Keratinocyte (primary cell): ENCODE results near the gene URB2. TPM values are rescaled to one million over a fixed set of nuclear protein-coding genes. Genes with fewer than 3 reads are reported as not detected.

Source experiments
- DNase-seq: peaks from one replicate; pipeline ENCODE4 v3.0.0-alpha.2; 2011; ENCODE audit warnings: low read depth, missing footprints, low spot score
- FAIRE-seq: peaks from 2 replicates; lab custom pipeline; 2011; peaks lifted over from hg19 to GRCh38; lab: Jason Lieb, UNC
- H2AFZ ChIP-seq: 2 replicates; pipeline ENCODE4 v1.6.0; 2012; ENCODE audit warnings: low read length, control low read depth, inconsistent platforms; ENCODE audit not compliant: control insufficient read depth
- H3K27ac ChIP-seq: 2 replicates; pipeline ENCODE4 v1.5.1; 2011; ENCODE audit warnings: low read length; ENCODE audit not compliant: control insufficient read depth, insufficient read depth
- H3K27me3 ChIP-seq: 3 replicates; pipeline ENCODE4 v1.6.0; 2011; ENCODE audit warnings: low read length; ENCODE audit not compliant: control insufficient read depth, insufficient read depth; ENCODE audit errors: extremely low read depth
- H3K36me3 ChIP-seq, 2 experiments: 2 replicates in 1 of 2; 3 replicates in 1 of 2; pipeline ENCODE4 v1.5.1; 2011; ENCODE audit warnings: low read length in 2 of 2, mild to moderate bottlenecking in 1 of 2; ENCODE audit not compliant: control insufficient read depth in 2 of 2, insufficient read depth in 2 of 2; ENCODE audit errors: extremely low read depth in 1 of 2
- H3K4me1 ChIP-seq: 3 replicates; pipeline ENCODE4 v1.5.1; 2011; ENCODE audit warnings: low read length; ENCODE audit not compliant: control insufficient read depth, insufficient read depth; ENCODE audit errors: extremely low read depth
- H3K4me2 ChIP-seq: 3 replicates; pipeline ENCODE4 v1.6.0; 2011; ENCODE audit warnings: low read depth, low read length; ENCODE audit not compliant: control insufficient read depth, insufficient read depth; ENCODE audit errors: extremely low read depth
- H3K4me3 ChIP-seq, 3 experiments: fragments of 200-600 bp in 1 of 3; sonication (generic) in 1 of 3; 2 replicates in 2 of 3; 3 replicates in 1 of 3; pipeline ENCODE4 v1.5.1; 2011 to 2016; ENCODE audit warnings: low read length in 3 of 3, mild to moderate bottlenecking in 3 of 3, control low read depth in 2 of 3, inconsistent platforms in 1 of 3, low read depth in 1 of 3, mixed read lengths in 1 of 3, mixed run types in 1 of 3, moderate library complexity in 1 of 3; ENCODE audit not compliant: control insufficient read depth in 2 of 3, insufficient read depth in 2 of 3; ENCODE audit errors: extremely low read depth in 1 of 3
- H3K79me2 ChIP-seq: 2 replicates; pipeline ENCODE4 v1.6.0; 2012; ENCODE audit warnings: low read length; ENCODE audit not compliant: control insufficient read depth, insufficient read depth
- H3K9ac ChIP-seq: 3 replicates; pipeline ENCODE4 v1.6.0; 2011; ENCODE audit warnings: low read length; ENCODE audit not compliant: control insufficient read depth, insufficient read depth; ENCODE audit errors: extremely low read depth
- H3K9me1 ChIP-seq: 3 replicates; pipeline ENCODE4 v1.6.0; 2011; ENCODE audit warnings: low read length; ENCODE audit not compliant: control insufficient read depth, insufficient read depth; ENCODE audit errors: extremely low read depth
- H3K9me3 ChIP-seq: 2 replicates; pipeline ENCODE4 v1.5.1; 2012; ENCODE audit warnings: low read depth, low read length; ENCODE audit not compliant: control insufficient read depth
- H4K20me1 ChIP-seq: 3 replicates; pipeline ENCODE4 v1.6.0; 2011; ENCODE audit warnings: low read length; ENCODE audit not compliant: control insufficient read depth, insufficient read depth; ENCODE audit errors: extremely low read depth
- CTCF ChIP-seq, 3 experiments: IDR thresholded peaks in 1 of 3; conservative IDR thresholded peaks in 1 of 3; optimal IDR thresholded peaks in 1 of 3; 2 replicates in 2 of 3; 3 replicates in 1 of 3; pipeline versions ENCODE3 to v1.5.1; 2011; ENCODE audit warnings: low read length in 3 of 3, mild to moderate bottlenecking in 3 of 3, moderate library complexity in 2 of 3, control low read depth in 1 of 3, inconsistent platforms in 1 of 3; ENCODE audit not compliant: insufficient read depth in 2 of 3; ENCODE audit errors: extremely low read depth in 1 of 3
- EZH2 ChIP-seq: IDR thresholded peaks from one replicate; pipeline ENCODE4 v1.6.1; 2012; ENCODE audit warnings: inconsistent platforms, mild to moderate bottlenecking, low read length, moderate library complexity
- dilution Hi-C: fragments of 300-500 bp; cut with MboI; formaldehyde crosslinking; loops from one replicate; pipeline ENCODE4 v1.7.0; 2020; ENCODE audit warnings: low sequenced_read_pairs; ENCODE audit not compliant: extremely low pct_ligation_motif_present
- polyA plus RNA-seq, 5 experiments: library from polyadenylated mRNA; depleted of rRNA in 3 of 5; stranded (reverse) in 3 of 5; stranded (forward) in 1 of 5; unstranded in 1 of 5; fragments of >200 nt; gene quantifications; 1 replicate in 1 of 5; 2 replicates in 3 of 5; 3 replicates in 1 of 5; pipeline versions ENCODE4 v1.2.1 to v1.2.3, GENCODE V29; 2011 to 2012; ENCODE audit warnings: missing spikeins in 2 of 5, low read depth in 1 of 5, low replicate concordance in 1 of 5

URB2 gene
- polyA plus RNA-seq, 1 donor (not counting 4 experiments of a cell fraction or from before 2014, with no cell fraction given), result 8.5 TPM

- Histone ChIP-seq H3K27ac (no peak overlapping the region), H3K4me3 (no peak overlapping the region), H2AFZ (no peak overlapping the region), H3K9ac (no peak overlapping the region), H3K36me3 (peaks cover 41 to 50% of the 10 kb centered on the region in 2 experiments), H3K4me1 (no peaks in the 10 kb centered on the region), H3K79me2 (no peaks in the 10 kb centered on the region), H3K9me1 (no peaks in the 10 kb centered on the region), H3K27me3 (no peaks in the 10 kb centered on the region), H4K20me1 (no peaks in the 10 kb centered on the region), H3K4me2 (no peak overlapping the region), H3K9me3 (no peaks in the 10 kb centered on the region)
- FAIRE-seq, result no peak
- no peak for DNase-seq
- dilution Hi-C loops, result no loop called here
- TF ChIP-seq CTCF (optimal IDR thresholded peaks at IDR 0.05 in 1 of 3, IDR thresholded peaks at IDR 0.05 in 1 of 3, conservative IDR thresholded peaks at IDR 0.05 in 1 of 3; ENCODE audit: extremely low read depth in 1 of 3, insufficient read depth in 2 of 3, low read length in 3 of 3) (no peak), EZH2 (no peak)
Measured at GRCh38 chr1:229648406-229648805, 22.4 kb downstream of the URB2 start.

GRCh38 chr1:229650045-229650444 is 24.0 kb downstream of the URB2 start:
- no peak overlapping the region for H3K4me3 ChIP-seq
- no peak overlapping the region for H2AFZ ChIP-seq
- no peaks in the 10 kb centered on the region for H3K27me3 ChIP-seq
- no peak overlapping the region for H3K9ac ChIP-seq
- no peak overlapping the region for H3K27ac ChIP-seq
- TF ChIP-seq EZH2 (no peak), CTCF (optimal IDR thresholded peaks at IDR 0.05 in 1 of 3, IDR thresholded peaks at IDR 0.05 in 1 of 3, conservative IDR thresholded peaks at IDR 0.05 in 1 of 3; ENCODE audit: extremely low read depth in 1 of 3, insufficient read depth in 2 of 3, low read length in 3 of 3) (no peak)
- dilution Hi-C loops, result no loop called here
- no peaks in the 10 kb centered on the region for H3K4me1 ChIP-seq
- FAIRE-seq (no peak), DNase-seq (no peak)
- peaks cover 34 to 49% of the 10 kb centered on the region in 2 experiments for H3K36me3 ChIP-seq
- H3K79me2 ChIP-seq, result no peaks in the 10 kb centered on the region
- H3K4me2 ChIP-seq, result no peak overlapping the region
- no peaks in the 10 kb centered on the region for H4K20me1 ChIP-seq
- no peaks in the 10 kb centered on the region for H3K9me1 ChIP-seq
- H3K9me3 ChIP-seq, result no peaks in the 10 kb centered on the region
